ENCODE data around the gene ABCC8.

GRCh38 chr11:17446482-17446881, 30.2 kb downstream of the ABCC8 start:
- TF ChIP-seq POLR2A (IDR thresholded peaks at IDR 0.05) (no peak), POLR2AphosphoS5 (IDR thresholded peaks at IDR 0.05) (no peak), CTCF (IDR thresholded peaks at IDR 0.05) (no peak)
